GM23248 (cell line): ENCODE data around the gene CNST.

Experiments
- EZH2 ChIP-seq: fragments of 200-600 bp; sonication (generic); IDR thresholded peaks from 2 replicates; pipeline ENCODE4 v1.6.1; 2018; ENCODE audit warnings: antibody characterized with exemption, mild to moderate bottlenecking; ENCODE audit not compliant: insufficient read depth, poor library complexity, severe bottlenecking
- EZH2phosphoT487 ChIP-seq: fragments of 200-600 bp; sonication (generic); IDR thresholded peaks from 2 replicates; pipeline ENCODE4 v1.6.1; 2018; ENCODE audit warnings: antibody characterized with exemption, moderate library complexity, mild to moderate bottlenecking, low read depth; ENCODE audit not compliant: insufficient read depth

- no peak for TF ChIP-seq EZH2phosphoT487
- no peak for TF ChIP-seq EZH2
Observed at GRCh38 chr1:246567646-246568235, 1.5 kb downstream of the CNST start.
